Astrocyte (in vitro differentiated cells and primary cell): Measurements from ENCODE around the gene PTPN11. TPM values are rescaled to one million over a fixed set of nuclear protein-coding genes. Genes with fewer than 3 reads are reported as not detected.

Experiments
- DNase-seq: peaks from one replicate; pipeline ENCODE4 v3.0.0-alpha.2; 2010; ENCODE audit warnings: low read depth
- FAIRE-seq: peaks from 2 replicates; lab custom pipeline; 2011; peaks lifted over from hg19 to GRCh38; lab: Jason Lieb, UNC
- H2AFZ ChIP-seq: 2 replicates; pipeline ENCODE4 v1.6.0; 2012; ENCODE audit warnings: low read depth, low read length, inconsistent platforms
- H3K27ac ChIP-seq: 2 replicates; pipeline ENCODE4 v1.5.1; 2011; ENCODE audit warnings: low read depth, low read length, inconsistent platforms
- H3K27me3 ChIP-seq: 2 replicates; pipeline ENCODE4 v1.6.0; 2011; ENCODE audit warnings: low read length, inconsistent platforms; ENCODE audit not compliant: insufficient read depth
- H3K36me3 ChIP-seq: 2 replicates; pipeline ENCODE4 v1.5.1; 2011; ENCODE audit warnings: low read length, inconsistent platforms; ENCODE audit not compliant: insufficient read depth
- H3K4me1 ChIP-seq: 2 replicates; pipeline ENCODE4 v1.5.1; 2011; ENCODE audit warnings: low read length, inconsistent platforms; ENCODE audit not compliant: insufficient read depth
- H3K4me2 ChIP-seq: 2 replicates; pipeline ENCODE4 v1.6.0; 2012; ENCODE audit warnings: low read length, inconsistent platforms
- H3K4me3 ChIP-seq: 2 replicates; pipeline ENCODE4 v1.5.1; 2011; ENCODE audit warnings: low read depth, mild to moderate bottlenecking, low read length, inconsistent platforms; ENCODE audit not compliant: insufficient read depth
- H3K79me2 ChIP-seq: 2 replicates; pipeline ENCODE4 v1.6.0; 2012; ENCODE audit warnings: mild to moderate bottlenecking, low read length, inconsistent platforms; ENCODE audit not compliant: insufficient read depth
- H3K9ac ChIP-seq: 2 replicates; pipeline ENCODE4 v1.6.0; 2012; ENCODE audit warnings: mild to moderate bottlenecking, low read length, inconsistent platforms
- H3K9me3 ChIP-seq: 2 replicates; pipeline ENCODE4 v1.5.1; 2012; ENCODE audit warnings: low read depth, mild to moderate bottlenecking, low read length, inconsistent platforms; ENCODE audit not compliant: insufficient read depth
- H4K20me1 ChIP-seq: 2 replicates; pipeline ENCODE4 v1.6.0; 2012; ENCODE audit warnings: low read length, inconsistent platforms; ENCODE audit not compliant: insufficient read depth
- H3K27ac Mint-ChIP-seq: one replicate; pipeline ENCODE4 v1.8.0; 2021; ENCODE audit warnings: mild to moderate bottlenecking, mixed read lengths; ENCODE audit not compliant: unreplicated experiment
- H3K27me3 Mint-ChIP-seq: one replicate; pipeline ENCODE4 v1.8.0; 2021; ENCODE audit warnings: low read depth, mixed read lengths; ENCODE audit not compliant: unreplicated experiment
- H3K36me3 Mint-ChIP-seq: one replicate; pipeline ENCODE4 v1.8.0; 2021; ENCODE audit warnings: low read depth, mixed read lengths; ENCODE audit not compliant: unreplicated experiment
- H3K4me1 Mint-ChIP-seq: one replicate; pipeline ENCODE4 v1.8.0; 2021; ENCODE audit warnings: low read depth, mixed read lengths; ENCODE audit not compliant: unreplicated experiment
- H3K4me3 Mint-ChIP-seq: one replicate; pipeline ENCODE4 v1.8.0; 2021; ENCODE audit warnings: mild to moderate bottlenecking, moderate library complexity, mixed read lengths; ENCODE audit not compliant: unreplicated experiment
- H3K9me3 Mint-ChIP-seq: one replicate; pipeline ENCODE4 v1.8.0; 2021; ENCODE audit warnings: mild to moderate bottlenecking, mixed read lengths; ENCODE audit not compliant: unreplicated experiment
- CTCF ChIP-seq: IDR thresholded peaks from 2 replicates; pipeline ENCODE4 v1.5.1; 2011; ENCODE audit warnings: low read depth, mild to moderate bottlenecking, inconsistent platforms, low read length, moderate library complexity; ENCODE audit not compliant: insufficient read depth
- EZH2 ChIP-seq: IDR thresholded peaks from 2 replicates; pipeline ENCODE4 v1.6.1; 2012; ENCODE audit warnings: mild to moderate bottlenecking, low read length, inconsistent platforms; ENCODE audit not compliant: insufficient read depth
- total RNA-seq: library from RNA; stranded (reverse); gene quantifications from 2 replicates; pipeline ENCODE4 v1.2.1, GENCODE V29; 2021

The PTPN11 gene
- total RNA-seq, 1 donor from 2014 or later = 143 TPM

- Histone ChIP-seq H3K4me3 (no peak overlapping the region), H3K9me3 (no peaks in the 10 kb centered on the region), H4K20me1 (no peaks in the 10 kb centered on the region), H3K4me2 (no peak overlapping the region), H3K79me2 (no peaks in the 10 kb centered on the region), H2AFZ (no peak overlapping the region), H3K27ac (no peak overlapping the region), H3K27me3 (no peaks in the 10 kb centered on the region), H3K36me3 (no peaks in the 10 kb centered on the region), H3K4me1 (peaks cover 5% of the 10 kb centered on the region), H3K9ac (no peak overlapping the region)
- no peak for DNase-seq
- no peak for TF ChIP-seq CTCF
- no peak for TF ChIP-seq EZH2
- no peaks in the 10 kb centered on the region for H3K27me3 Mint-ChIP-seq
- H3K27ac Mint-ChIP-seq = peak overlapping the region; percentile 82
- no peaks in the 10 kb centered on the region for H3K9me3 Mint-ChIP-seq
- H3K36me3 Mint-ChIP-seq = no peaks in the 10 kb centered on the region
- H3K4me3 Mint-ChIP-seq = no peak overlapping the region
- no peak for FAIRE-seq
- H3K4me1 Mint-ChIP-seq = peaks cover 16% of the 10 kb centered on the region
These were observed 117.6 kb downstream of the PTPN11 start for GRCh38 chr12:112536367-112536730.

GRCh38 chr12:112537710-112538396 lies 119.1 kb downstream of the PTPN11 start:
- Mint-ChIP-seq H3K4me3 (no peak overlapping the region), H3K4me1 (peaks cover 16% of the 10 kb centered on the region), H3K9me3 (no peaks in the 10 kb centered on the region), H3K27me3 (no peaks in the 10 kb centered on the region), H3K27ac (peak overlapping the region; percentile 95), H3K36me3 (no peaks in the 10 kb centered on the region)
- FAIRE-seq (no peak), DNase-seq (peak; percentile 4)
- TF ChIP-seq CTCF = no peak
- no peak for TF ChIP-seq EZH2
- no peaks in the 10 kb centered on the region for H3K27me3 ChIP-seq
- no peak overlapping the region for H3K27ac ChIP-seq
- peak overlapping the region; percentile 60 for H2AFZ ChIP-seq
- H3K4me3 ChIP-seq = no peak overlapping the region
- peak overlapping the region; percentile 42 for H3K4me2 ChIP-seq
- H3K36me3 ChIP-seq = no peaks in the 10 kb centered on the region
- no peaks in the 10 kb centered on the region for H4K20me1 ChIP-seq
- H3K4me1 ChIP-seq = peaks cover 5% of the 10 kb centered on the region
- no peaks in the 10 kb centered on the region for H3K9me3 ChIP-seq
- no peak overlapping the region for H3K9ac ChIP-seq
- no peaks in the 10 kb centered on the region for H3K79me2 ChIP-seq

- no peaks in the 10 kb centered on the region for H4K20me1 ChIP-seq
- no peak overlapping the region for H3K4me3 ChIP-seq
- H3K36me3 ChIP-seq = no peaks in the 10 kb centered on the region
- no peak overlapping the region for H2AFZ ChIP-seq
- Mint-ChIP-seq H3K9me3 (no peaks in the 10 kb centered on the region), H3K4me3 (no peak overlapping the region), H3K36me3 (no peaks in the 10 kb centered on the region), H3K4me1 (peaks cover 16% of the 10 kb centered on the region), H3K27me3 (no peaks in the 10 kb centered on the region), H3K27ac (peak overlapping the region; percentile 95)
- DNase-seq (no peak), FAIRE-seq (no peak)
- H3K9me3 ChIP-seq = no peaks in the 10 kb centered on the region
- no peak overlapping the region for H3K9ac ChIP-seq
- no peak overlapping the region for H3K27ac ChIP-seq
- H3K79me2 ChIP-seq = no peaks in the 10 kb centered on the region
- H3K4me2 ChIP-seq = no peak overlapping the region
- H3K27me3 ChIP-seq = no peaks in the 10 kb centered on the region
- TF ChIP-seq EZH2 = no peak
- TF ChIP-seq CTCF = no peak
- H3K4me1 ChIP-seq = peaks cover 5% of the 10 kb centered on the region
These were observed 120.0 kb downstream of the PTPN11 start for GRCh38 chr12:112538740-112539139.
